HEK293T (cell line): ENCODE results near the gene GRIN3A.

Experiments used
- CTCF ChIA-PET: fragments of 350-600 bp; formaldehyde crosslinking; extraction: SDS; loops from one replicate; lab custom pipeline; 2021; ENCODE audit warnings: antibody characterized with exemption, inconsistent platforms; lab: Yijun Ruan, JAX
- POLR2A ChIA-PET: fragments of 350-600 bp; formaldehyde crosslinking; extraction: SDS; loops from one replicate; lab custom pipeline; 2020; ENCODE audit warnings: antibody characterized with exemption, inconsistent platforms; lab: Yijun Ruan, JAX
- DNase-seq: peaks from one replicate; pipeline ENCODE4 v3.0.0; 2012; ENCODE audit warnings: mixed read lengths; ENCODE audit errors: extremely low spot score
- ARNT ChIP-seq: fragments of 450-650 bp; IDR thresholded peaks from 2 replicates; pipeline ENCODE4 v1.6.1; 2017; ENCODE audit warnings: mild to moderate bottlenecking
- BHLHE40 ChIP-seq: fragments of 450-650 bp; IDR thresholded peaks from 2 replicates; pipeline ENCODE4 v1.6.1; 2016; ENCODE audit warnings: mild to moderate bottlenecking, moderate library complexity, borderline replicate concordance
- CTBP1 ChIP-seq: fragments of 450-650 bp; IDR thresholded peaks from 2 replicates; pipeline ENCODE4 v1.6.1; 2016; ENCODE audit warnings: borderline replicate concordance
- ELF4 ChIP-seq: fragments of 450-650 bp; IDR thresholded peaks from 2 replicates; pipeline ENCODE4 v1.6.1; 2017; ENCODE audit warnings: antibody characterized with exemption
- FOXA1 ChIP-seq: fragments of 450-650 bp; IDR thresholded peaks from 2 replicates; pipeline ENCODE4 v1.6.1; 2016; ENCODE audit warnings: mild to moderate bottlenecking
- FOXK2 ChIP-seq: fragments of 450-650 bp; IDR thresholded peaks from 2 replicates; pipeline ENCODE4 v1.6.1; 2016; ENCODE audit warnings: mild to moderate bottlenecking
- FOXM1 ChIP-seq: fragments of 450-650 bp; IDR thresholded peaks from 2 replicates; pipeline ENCODE4 v1.6.1; 2017; ENCODE audit warnings: mild to moderate bottlenecking, borderline replicate concordance
- HDGF ChIP-seq: fragments of 450-650 bp; IDR thresholded peaks from 2 replicates; pipeline ENCODE4 v1.6.1; 2017; ENCODE audit warnings: antibody characterized with exemption, borderline replicate concordance
- L3MBTL2 ChIP-seq: fragments of 450-650 bp; conservative IDR thresholded peaks from 2 replicates; pipeline ENCODE4 v1.6.1; 2016; ENCODE audit warnings: mild to moderate bottlenecking
- LEF1 ChIP-seq: fragments of 450-650 bp; IDR thresholded peaks from 2 replicates; pipeline ENCODE4 v1.6.1; 2017; ENCODE audit warnings: mild to moderate bottlenecking, borderline replicate concordance
- NFRKB ChIP-seq: fragments of 450-650 bp; IDR thresholded peaks from 2 replicates; pipeline ENCODE4 v1.6.1; 2016; ENCODE audit warnings: mild to moderate bottlenecking, moderate library complexity
- SP1 ChIP-seq: fragments of 450-650 bp; IDR thresholded peaks from 2 replicates; pipeline ENCODE4 v1.6.1; 2017
- SUZ12 ChIP-seq: fragments of 450-650 bp; IDR thresholded peaks from 2 replicates; pipeline ENCODE4 v1.6.1; 2016; ENCODE audit warnings: mild to moderate bottlenecking
- TARDBP ChIP-seq: fragments of 450-650 bp; IDR thresholded peaks from 2 replicates; pipeline ENCODE4 v1.6.1; 2016
- ZNF384 ChIP-seq: fragments of 450-650 bp; IDR thresholded peaks from 2 replicates; pipeline ENCODE4 v1.6.1; 2016
- TF ChIP-seq, protein P1 (sequence below): fragments of 450-650 bp; IDR thresholded peaks from 2 replicates; pipeline ENCODE4 v1.6.1; 2016

GRIN3A gene

DNA sequence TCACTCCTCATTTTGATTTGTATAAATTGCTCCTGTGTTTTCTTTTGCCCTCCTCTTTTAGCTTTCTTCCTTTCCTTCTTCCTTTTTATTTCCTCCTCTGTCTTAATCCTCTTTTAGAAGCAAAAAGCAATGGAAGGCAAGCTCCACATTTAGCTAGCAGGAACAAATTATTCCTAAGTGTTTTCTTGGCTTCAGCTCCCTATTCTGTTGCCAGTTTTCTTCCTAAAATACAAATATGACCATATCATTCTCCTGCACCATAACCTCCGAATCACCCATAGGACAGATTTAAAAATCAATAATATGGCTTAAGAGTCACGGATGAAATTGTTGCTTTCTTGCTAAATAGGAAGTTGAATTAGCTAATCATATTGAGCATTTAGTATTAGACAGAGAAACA, 49.4 kb downstream of the GRIN3A start:
- no peak for DNase-seq
- ChIA-PET CTCF (no interaction called here), POLR2A (no interaction called here)
- TF ChIP-seq ELF4 = no peak
- TF ChIP-seq, protein P1, sequence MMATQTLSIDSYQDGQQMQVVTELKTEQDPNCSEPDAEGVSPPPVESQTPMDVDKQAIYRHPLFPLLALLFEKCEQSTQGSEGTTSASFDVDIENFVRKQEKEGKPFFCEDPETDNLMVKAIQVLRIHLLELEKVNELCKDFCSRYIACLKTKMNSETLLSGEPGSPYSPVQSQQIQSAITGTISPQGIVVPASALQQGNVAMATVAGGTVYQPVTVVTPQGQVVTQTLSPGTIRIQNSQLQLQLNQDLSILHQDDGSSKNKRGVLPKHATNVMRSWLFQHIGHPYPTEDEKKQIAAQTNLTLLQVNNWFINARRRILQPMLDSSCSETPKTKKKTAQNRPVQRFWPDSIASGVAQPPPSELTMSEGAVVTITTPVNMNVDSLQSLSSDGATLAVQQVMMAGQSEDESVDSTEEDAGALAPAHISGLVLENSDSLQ = no peak
- TF ChIP-seq NFRKB = no peak

DNA sequence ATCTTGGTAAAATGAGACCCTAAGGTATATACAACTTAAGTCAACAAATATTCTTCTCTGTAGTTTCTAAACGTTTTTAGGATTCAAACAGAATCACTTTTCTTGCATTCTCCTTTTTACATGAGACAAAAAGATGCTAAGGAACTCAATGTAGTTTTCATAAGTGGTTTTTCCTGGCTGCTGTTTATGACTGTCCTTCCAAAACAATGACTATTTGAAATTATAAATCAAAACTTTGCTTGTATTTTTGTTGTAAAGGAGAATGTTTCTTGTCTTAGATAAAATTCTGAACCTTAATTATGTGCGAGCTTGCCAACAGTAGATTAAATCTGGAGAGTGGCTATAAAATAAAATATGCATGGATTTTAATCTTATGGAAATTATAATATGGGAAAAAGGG, 53.8 kb downstream of the GRIN3A start:
- ChIA-PET CTCF (no interaction called here), POLR2A (no interaction called here)
- TF ChIP-seq ARNT (no peak), FOXM1 (no peak), SP1 (no peak), FOXK2 (no peak), ZNF384 (no peak), ELF4 (no peak), TARDBP (no peak), NFRKB (no peak), BHLHE40 (no peak), SUZ12 (no peak), FOXA1 (no peak), L3MBTL2 (no peak), CTBP1 (no peak)
- TF ChIP-seq, protein P1 = no peak

DNA sequence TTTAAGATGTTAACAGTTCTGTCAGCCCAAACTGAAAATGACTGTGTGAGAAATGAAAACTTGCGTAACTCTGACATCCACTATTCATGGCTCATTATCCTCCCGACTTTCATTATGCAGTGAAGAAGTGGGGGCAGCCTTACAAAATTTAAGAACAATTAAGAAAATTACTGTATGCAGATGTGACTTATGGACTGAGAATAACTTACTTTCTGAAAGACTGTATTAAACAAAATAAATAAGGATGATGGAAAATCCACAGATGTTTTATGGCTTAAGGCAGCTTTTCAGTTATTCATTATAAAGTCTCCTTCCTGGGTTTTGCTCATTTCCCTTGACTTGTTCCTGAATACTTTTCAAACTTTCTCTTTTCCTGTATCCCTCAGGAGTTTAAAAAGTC, 55.2 kb downstream of the GRIN3A start:
- ChIA-PET POLR2A (no interaction called here), CTCF (no interaction called here)
- no peak for TF ChIP-seq FOXK2
- no peak for TF ChIP-seq HDGF
- TF ChIP-seq NFRKB = no peak
- TF ChIP-seq SUZ12 = no peak
- TF ChIP-seq ELF4 = no peak
- no peak for TF ChIP-seq BHLHE40
- TF ChIP-seq FOXM1 = no peak
- no peak for DNase-seq

More for the DNA sequence above, 53.8 kb downstream of the GRIN3A start:
- no peak for DNase-seq

DNA sequence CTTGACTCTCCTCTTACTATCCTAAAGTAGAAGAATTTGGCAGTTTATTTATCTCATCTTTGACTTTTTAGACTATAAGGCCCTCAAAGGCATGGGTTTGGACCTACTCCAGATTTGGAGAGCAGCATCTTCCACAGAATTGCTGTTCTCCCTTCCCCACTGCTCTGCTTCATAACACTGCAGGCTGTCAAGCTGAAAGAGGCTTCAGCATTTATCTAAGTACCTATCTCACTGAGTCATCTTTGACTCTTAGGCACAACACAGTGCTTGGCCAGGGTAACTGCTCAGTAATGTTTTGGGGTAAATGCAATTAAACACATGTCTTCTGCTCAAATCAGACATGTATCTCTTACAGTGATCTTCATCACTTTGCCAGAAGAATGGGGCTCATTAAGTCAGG, 60.6 kb downstream of the GRIN3A start:
- DNase-seq = no peak
- ChIA-PET POLR2A (no interaction called here), CTCF (no interaction called here)
- TF ChIP-seq FOXA1 (no peak), LEF1 (no peak), ELF4 (no peak), SP1 (no peak), ZNF384 (no peak), FOXK2 (no peak), BHLHE40 (no peak)

DNA sequence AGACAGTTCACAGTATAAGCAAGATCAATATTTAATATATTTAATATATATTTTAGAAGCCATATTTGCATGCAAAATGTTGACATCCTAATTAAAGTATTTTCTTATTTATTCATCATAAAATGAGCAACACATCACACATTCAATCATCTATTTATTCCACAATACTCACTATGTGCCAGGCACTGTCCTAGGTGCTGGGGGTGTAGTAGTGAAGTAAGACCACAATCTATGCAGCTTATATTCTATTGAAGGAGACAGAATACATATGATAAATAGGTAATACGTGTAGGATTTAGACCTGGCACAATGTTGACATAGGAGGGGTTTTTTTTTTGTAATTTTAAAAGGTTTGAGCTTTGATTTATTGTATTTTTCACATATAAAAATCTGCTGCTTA, 63.1 kb downstream of the GRIN3A start:
- DNase-seq = no peak
- ChIA-PET CTCF (no interaction called here), POLR2A (no interaction called here)
- TF ChIP-seq BHLHE40 (no peak), FOXM1 (no peak), SP1 (no peak), ELF4 (no peak), SUZ12 (no peak), ZNF384 (no peak), L3MBTL2 (no peak), FOXA1 (no peak), FOXK2 (no peak), ARNT (no peak), CTBP1 (no peak), HDGF (no peak), NFRKB (no peak)

DNA sequence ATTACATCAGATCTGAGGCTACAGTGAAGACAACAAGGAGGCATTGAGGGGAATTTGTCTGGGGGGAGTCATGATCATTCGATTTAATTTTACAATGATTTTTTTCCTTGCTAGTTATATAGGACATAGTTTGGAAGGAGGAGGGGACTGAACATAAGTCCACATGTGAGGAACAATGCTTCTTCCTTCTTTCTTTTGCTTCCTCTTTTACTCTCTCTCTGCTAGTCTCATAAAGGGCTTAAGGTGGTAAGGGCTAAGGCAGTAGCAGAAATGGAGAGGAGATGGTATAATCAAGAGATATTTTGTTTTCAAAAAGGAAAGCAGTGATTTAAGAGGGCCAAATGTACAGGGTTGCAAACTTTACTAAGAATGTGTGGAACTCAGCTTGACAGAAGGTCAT, 64.3 kb downstream of the GRIN3A start:
- DNase-seq = no peak
- TF ChIP-seq ZNF384 (no peak), FOXA1 (no peak), L3MBTL2 (no peak), NFRKB (no peak), FOXK2 (no peak), SP1 (no peak), HDGF (no peak), CTBP1 (no peak)
- ChIA-PET CTCF (no interaction called here), POLR2A (no interaction called here)

DNA sequence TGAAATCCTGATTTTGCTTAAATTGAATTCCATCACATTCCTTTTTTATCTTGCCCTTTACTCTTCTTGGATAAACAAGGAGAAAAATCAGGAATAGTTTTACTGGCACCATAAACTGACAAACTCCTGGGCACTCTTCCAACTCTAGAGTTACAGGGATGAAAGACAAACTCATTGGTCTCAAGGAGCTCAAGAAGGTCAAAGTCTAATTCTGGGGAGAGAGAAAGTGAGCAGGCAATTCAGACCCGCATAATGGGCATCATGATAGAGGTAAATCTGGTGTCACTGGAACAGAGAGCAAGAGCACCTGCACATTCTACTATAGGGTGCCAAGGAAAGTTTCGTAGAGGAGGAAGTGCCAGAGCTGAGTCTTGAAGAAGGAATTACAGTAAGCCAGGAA, 64.8 kb downstream of the GRIN3A start:
- ChIA-PET POLR2A (no interaction called here), CTCF (interaction anchor here (0.6 kb wide), 1 partner anchor 513 kb away, joined by 4 read pairs; no protein-coding TSS in a partner anchor)
- TF ChIP-seq SUZ12 = no peak
- TF ChIP-seq CTBP1 = no peak
- TF ChIP-seq FOXK2 = no peak
- TF ChIP-seq HDGF = no peak
- no peak for TF ChIP-seq ARNT
- no peak for TF ChIP-seq L3MBTL2
- TF ChIP-seq BHLHE40 = no peak
- no peak for TF ChIP-seq ELF4
- TF ChIP-seq FOXM1 = no peak
- no peak for TF ChIP-seq SP1
- no peak for TF ChIP-seq NFRKB
- TF ChIP-seq FOXA1 = no peak
- TF ChIP-seq LEF1 = no peak
- TF ChIP-seq, protein P1 = no peak
- no peak for TF ChIP-seq TARDBP
- TF ChIP-seq ZNF384 = no peak
- DNase-seq = no peak
